Hematopoietic multipotent progenitor cell treated with erythropoietin and hydrocortisone succinate and interleukin-3 and kit ligand, for 4 days (in vitro differentiated cells): ENCODE measurements around the gene CREB3L2.
A peak's percentile ranks its signal among the peaks of the same experiment; 100 is the strongest.
"Not testable (repeated sequence)": the region's sequence is repeated elsewhere in the genome, so short reads cannot be mapped to it uniquely, and the experiment has no call there.

Experiments used
- DNase-seq: peaks from one replicate; pipeline ENCODE4 v3.0.0-alpha.2; 2015

Gene CREB3L2

GRCh38 chr7:137930581-137930980 lies 71.3 kb downstream of the CREB3L2 start:
- no peak for DNase-seq

GRCh38 chr7:137928626-137929025 lies 73.3 kb downstream of the CREB3L2 start:
- DNase-seq, result no peak

GRCh38 chr7:137927386-137927785 lies 74.5 kb downstream of the CREB3L2 start:
- DNase-seq, result no peak

GRCh38 chr7:137926206-137926605 lies 75.7 kb downstream of the CREB3L2 start:
- DNase-seq, result not testable (repeated sequence)

GRCh38 chr7:137925754-137926153 lies 76.1 kb downstream of the CREB3L2 start:
- DNase-seq, result no peak

- DNase-seq, result no peak
Measured at GRCh38 chr7:137925091-137925490, 76.8 kb downstream of the CREB3L2 start.

GRCh38 chr7:137923380-137923779 lies 78.5 kb downstream of the CREB3L2 start:
- no peak for DNase-seq

GRCh38 chr7:137920637-137921399 lies 81.1 kb downstream of the CREB3L2 start:
- DNase-seq, result no peak

- DNase-seq, result no peak
Measured at GRCh38 chr7:137919987-137920386, 81.9 kb downstream of the CREB3L2 start.

GRCh38 chr7:137916980-137917645 lies 84.8 kb downstream of the CREB3L2 start:
- DNase-seq, result no peak

- no peak for DNase-seq
Measured at GRCh38 chr7:137916564-137916963, 85.3 kb downstream of the CREB3L2 start.

- no peak for DNase-seq
Measured at GRCh38 chr7:137915266-137915665, 86.6 kb downstream of the CREB3L2 start.

- DNase-seq, result no peak
Measured at GRCh38 chr7:137913985-137914384, 87.9 kb downstream of the CREB3L2 start.

GRCh38 chr7:137909042-137909441 lies 92.8 kb downstream of the CREB3L2 start:
- no peak for DNase-seq

- no peak for DNase-seq
Measured at GRCh38 chr7:137908106-137908505, 93.8 kb downstream of the CREB3L2 start.

- DNase-seq, result not testable (repeated sequence)
Measured at GRCh38 chr7:137906636-137907035, 95.2 kb downstream of the CREB3L2 start.

GRCh38 chr7:137904833-137905232 lies 97.1 kb downstream of the CREB3L2 start:
- DNase-seq, result peak; percentile 47

GRCh38 chr7:137903382-137904169 lies 98.3 kb downstream of the CREB3L2 start:
- peak; percentile 90 for DNase-seq

GRCh38 chr7:137900137-137900536 lies 101.7 kb downstream of the CREB3L2 start:
- DNase-seq, result no peak

- peak; percentile 93 for DNase-seq
Measured at GRCh38 chr7:137898839-137899721, 102.8 kb downstream of the CREB3L2 start.

- no peak for DNase-seq
Measured at GRCh38 chr7:137895301-137896221, 106.3 kb downstream of the CREB3L2 start.
